ENCODE results near the gene HNF1B.

DNA sequence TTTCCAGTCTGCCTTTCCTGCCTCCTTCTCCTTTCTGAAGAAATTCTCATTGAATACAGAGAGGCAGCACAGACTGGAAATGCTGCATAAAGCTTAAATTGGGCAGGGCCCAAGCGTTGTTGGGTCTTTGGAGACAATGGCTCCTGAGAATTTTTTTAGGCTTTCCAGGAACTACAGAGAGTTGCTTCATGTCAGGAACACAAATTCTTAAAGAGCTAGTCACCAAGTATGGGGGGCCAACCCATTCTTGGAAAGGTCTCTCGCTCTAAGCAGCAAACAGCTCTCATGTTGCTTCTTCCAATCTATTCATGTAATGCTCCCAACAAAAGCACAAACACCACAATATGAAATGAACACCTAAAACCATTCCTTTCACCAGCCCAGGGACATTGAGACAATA is 6.9 kb downstream of the HNF1B start:
- TF ChIP-seq, protein P1, sequence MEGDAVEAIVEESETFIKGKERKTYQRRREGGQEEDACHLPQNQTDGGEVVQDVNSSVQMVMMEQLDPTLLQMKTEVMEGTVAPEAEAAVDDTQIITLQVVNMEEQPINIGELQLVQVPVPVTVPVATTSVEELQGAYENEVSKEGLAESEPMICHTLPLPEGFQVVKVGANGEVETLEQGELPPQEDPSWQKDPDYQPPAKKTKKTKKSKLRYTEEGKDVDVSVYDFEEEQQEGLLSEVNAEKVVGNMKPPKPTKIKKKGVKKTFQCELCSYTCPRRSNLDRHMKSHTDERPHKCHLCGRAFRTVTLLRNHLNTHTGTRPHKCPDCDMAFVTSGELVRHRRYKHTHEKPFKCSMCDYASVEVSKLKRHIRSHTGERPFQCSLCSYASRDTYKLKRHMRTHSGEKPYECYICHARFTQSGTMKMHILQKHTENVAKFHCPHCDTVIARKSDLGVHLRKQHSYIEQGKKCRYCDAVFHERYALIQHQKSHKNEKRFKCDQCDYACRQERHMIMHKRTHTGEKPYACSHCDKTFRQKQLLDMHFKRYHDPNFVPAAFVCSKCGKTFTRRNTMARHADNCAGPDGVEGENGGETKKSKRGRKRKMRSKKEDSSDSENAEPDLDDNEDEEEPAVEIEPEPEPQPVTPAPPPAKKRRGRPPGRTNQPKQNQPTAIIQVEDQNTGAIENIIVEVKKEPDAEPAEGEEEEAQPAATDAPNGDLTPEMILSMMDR (IDR thresholded peaks at IDR 0.05), result no peak
- TF ChIP-seq POLR2A (IDR thresholded peaks at IDR 0.05), result no peak

Data from right lobe of liver (tissue), 4 donors.